Measurements from ENCODE around the gene EIF1AD. TPM values are rescaled to one million over a fixed set of nuclear protein-coding genes. Genes with fewer than 3 reads are reported as not detected.

The EIF1AD gene
- total and polyA plus RNA-seq, 2 experiments from 2014 or later = 16.1 to 32.1 TPM

- H3K4me2 ChIP-seq = no peak overlapping the region
- H3K4me3 ChIP-seq = no peak overlapping the region
- no peak overlapping the region for H3K27ac ChIP-seq (ENCODE audit: low read depth)
- peaks cover 5% of the 10 kb centered on the region; the same call in 2 of the 3 replicates for H3K4me1 Mint-ChIP-seq
- no peaks in the 10 kb centered on the region; the same call in 1 of the 2 replicates for H3K36me3 ChIP-seq (ENCODE audit: insufficient read depth)
- TF ChIP-seq POLR2AphosphoS5 (IDR thresholded peaks at IDR 0.05; ENCODE audit: low read depth) (no peak), EZH2 (IDR thresholded peaks at IDR 0.05; ENCODE audit: low read depth, unreplicated experiment) (no peak), EZH2phosphoT487 (IDR thresholded peaks at IDR 0.05; ENCODE audit: unreplicated experiment) (no peak), CTCF (conservative IDR thresholded peaks at IDR 0.05; ENCODE audit: low read depth in 2 of 2) (no peak), STAT1 (IDR thresholded peaks at IDR 0.05; ENCODE audit: unreplicated experiment) (no peak), JUNB (IDR thresholded peaks at IDR 0.05; ENCODE audit: unreplicated experiment) (no peak)
- TF ChIP-seq, protein P1, sequence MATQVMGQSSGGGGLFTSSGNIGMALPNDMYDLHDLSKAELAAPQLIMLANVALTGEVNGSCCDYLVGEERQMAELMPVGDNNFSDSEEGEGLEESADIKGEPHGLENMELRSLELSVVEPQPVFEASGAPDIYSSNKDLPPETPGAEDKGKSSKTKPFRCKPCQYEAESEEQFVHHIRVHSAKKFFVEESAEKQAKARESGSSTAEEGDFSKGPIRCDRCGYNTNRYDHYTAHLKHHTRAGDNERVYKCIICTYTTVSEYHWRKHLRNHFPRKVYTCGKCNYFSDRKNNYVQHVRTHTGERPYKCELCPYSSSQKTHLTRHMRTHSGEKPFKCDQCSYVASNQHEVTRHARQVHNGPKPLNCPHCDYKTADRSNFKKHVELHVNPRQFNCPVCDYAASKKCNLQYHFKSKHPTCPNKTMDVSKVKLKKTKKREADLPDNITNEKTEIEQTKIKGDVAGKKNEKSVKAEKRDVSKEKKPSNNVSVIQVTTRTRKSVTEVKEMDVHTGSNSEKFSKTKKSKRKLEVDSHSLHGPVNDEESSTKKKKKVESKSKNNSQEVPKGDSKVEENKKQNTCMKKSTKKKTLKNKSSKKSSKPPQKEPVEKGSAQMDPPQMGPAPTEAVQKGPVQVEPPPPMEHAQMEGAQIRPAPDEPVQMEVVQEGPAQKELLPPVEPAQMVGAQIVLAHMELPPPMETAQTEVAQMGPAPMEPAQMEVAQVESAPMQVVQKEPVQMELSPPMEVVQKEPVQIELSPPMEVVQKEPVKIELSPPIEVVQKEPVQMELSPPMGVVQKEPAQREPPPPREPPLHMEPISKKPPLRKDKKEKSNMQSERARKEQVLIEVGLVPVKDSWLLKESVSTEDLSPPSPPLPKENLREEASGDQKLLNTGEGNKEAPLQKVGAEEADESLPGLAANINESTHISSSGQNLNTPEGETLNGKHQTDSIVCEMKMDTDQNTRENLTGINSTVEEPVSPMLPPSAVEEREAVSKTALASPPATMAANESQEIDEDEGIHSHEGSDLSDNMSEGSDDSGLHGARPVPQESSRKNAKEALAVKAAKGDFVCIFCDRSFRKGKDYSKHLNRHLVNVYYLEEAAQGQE (IDR thresholded peaks at IDR 0.05; ENCODE audit: unreplicated experiment) = no peak
- TF ChIP-seq, protein P2, sequence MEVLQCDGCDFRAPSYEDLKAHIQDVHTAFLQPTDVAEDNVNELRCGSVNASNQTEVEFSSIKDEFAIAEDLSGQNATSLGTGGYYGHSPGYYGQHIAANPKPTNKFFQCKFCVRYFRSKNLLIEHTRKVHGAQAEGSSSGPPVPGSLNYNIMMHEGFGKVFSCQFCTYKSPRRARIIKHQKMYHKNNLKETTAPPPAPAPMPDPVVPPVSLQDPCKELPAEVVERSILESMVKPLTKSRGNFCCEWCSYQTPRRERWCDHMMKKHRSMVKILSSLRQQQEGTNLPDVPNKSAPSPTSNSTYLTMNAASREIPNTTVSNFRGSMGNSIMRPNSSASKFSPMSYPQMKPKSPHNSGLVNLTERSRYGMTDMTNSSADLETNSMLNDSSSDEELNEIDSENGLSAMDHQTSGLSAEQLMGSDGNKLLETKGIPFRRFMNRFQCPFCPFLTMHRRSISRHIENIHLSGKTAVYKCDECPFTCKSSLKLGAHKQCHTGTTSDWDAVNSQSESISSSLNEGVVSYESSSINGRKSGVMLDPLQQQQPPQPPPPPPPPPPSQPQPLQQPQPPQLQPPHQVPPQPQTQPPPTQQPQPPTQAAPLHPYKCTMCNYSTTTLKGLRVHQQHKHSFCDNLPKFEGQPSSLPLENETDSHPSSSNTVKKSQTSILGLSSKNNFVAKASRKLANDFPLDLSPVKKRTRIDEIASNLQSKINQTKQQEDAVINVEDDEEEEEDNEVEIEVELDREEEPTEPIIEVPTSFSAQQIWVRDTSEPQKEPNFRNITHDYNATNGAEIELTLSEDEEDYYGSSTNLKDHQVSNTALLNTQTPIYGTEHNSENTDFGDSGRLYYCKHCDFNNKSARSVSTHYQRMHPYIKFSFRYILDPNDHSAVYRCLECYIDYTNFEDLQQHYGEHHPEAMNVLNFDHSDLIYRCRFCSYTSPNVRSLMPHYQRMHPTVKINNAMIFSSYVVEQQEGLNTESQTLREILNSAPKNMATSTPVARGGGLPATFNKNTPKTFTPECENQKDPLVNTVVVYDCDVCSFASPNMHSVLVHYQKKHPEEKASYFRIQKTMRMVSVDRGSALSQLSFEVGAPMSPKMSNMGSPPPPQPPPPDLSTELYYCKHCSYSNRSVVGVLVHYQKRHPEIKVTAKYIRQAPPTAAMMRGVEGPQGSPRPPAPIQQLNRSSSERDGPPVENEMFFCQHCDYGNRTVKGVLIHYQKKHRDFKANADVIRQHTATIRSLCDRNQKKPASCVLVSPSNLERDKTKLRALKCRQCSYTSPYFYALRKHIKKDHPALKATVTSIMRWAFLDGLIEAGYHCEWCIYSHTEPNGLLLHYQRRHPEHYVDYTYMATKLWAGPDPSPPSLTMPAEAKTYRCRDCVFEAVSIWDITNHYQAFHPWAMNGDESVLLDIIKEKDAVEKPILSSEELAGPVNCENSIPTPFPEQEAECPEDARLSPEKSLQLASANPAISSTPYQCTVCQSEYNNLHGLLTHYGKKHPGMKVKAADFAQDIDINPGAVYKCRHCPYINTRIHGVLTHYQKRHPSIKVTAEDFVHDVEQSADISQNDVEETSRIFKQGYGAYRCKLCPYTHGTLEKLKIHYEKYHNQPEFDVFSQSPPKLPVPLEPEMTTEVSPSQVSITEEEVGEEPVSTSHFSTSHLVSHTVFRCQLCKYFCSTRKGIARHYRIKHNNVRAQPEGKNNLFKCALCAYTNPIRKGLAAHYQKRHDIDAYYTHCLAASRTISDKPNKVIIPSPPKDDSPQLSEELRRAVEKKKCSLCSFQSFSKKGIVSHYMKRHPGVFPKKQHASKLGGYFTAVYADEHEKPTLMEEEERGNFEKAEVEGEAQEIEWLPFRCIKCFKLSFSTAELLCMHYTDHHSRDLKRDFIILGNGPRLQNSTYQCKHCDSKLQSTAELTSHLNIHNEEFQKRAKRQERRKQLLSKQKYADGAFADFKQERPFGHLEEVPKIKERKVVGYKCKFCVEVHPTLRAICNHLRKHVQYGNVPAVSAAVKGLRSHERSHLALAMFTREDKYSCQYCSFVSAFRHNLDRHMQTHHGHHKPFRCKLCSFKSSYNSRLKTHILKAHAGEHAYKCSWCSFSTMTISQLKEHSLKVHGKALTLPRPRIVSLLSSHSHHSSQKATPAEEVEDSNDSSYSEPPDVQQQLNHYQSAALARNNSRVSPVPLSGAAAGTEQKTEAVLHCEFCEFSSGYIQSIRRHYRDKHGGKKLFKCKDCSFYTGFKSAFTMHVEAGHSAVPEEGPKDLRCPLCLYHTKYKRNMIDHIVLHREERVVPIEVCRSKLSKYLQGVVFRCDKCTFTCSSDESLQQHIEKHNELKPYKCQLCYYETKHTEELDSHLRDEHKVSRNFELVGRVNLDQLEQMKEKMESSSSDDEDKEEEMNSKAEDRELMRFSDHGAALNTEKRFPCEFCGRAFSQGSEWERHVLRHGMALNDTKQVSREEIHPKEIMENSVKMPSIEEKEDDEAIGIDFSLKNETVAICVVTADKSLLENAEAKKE (CRISPR knock-in tag; IDR thresholded peaks at IDR 0.05) = no peak
- TF ChIP-seq, protein P3, sequence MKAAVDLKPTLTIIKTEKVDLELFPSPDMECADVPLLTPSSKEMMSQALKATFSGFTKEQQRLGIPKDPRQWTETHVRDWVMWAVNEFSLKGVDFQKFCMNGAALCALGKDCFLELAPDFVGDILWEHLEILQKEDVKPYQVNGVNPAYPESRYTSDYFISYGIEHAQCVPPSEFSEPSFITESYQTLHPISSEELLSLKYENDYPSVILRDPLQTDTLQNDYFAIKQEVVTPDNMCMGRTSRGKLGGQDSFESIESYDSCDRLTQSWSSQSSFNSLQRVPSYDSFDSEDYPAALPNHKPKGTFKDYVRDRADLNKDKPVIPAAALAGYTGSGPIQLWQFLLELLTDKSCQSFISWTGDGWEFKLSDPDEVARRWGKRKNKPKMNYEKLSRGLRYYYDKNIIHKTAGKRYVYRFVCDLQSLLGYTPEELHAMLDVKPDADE (IDR thresholded peaks at IDR 0.05) = no peak
- peaks cover 10% of the 10 kb centered on the region for H3K27me3 Mint-ChIP-seq (ENCODE audit: insufficient read depth, low read depth, poor library complexity)
- H3K36me3 Mint-ChIP-seq (ENCODE audit: low read depth) = peaks cover 81% of the 10 kb centered on the region
- no peaks in the 10 kb centered on the region; the same call in none of the 2 replicates for H4K20me1 ChIP-seq (replicated peaks; ENCODE audit: insufficient read depth)
- no peaks in the 10 kb centered on the region for H3K4me1 ChIP-seq (ENCODE audit: insufficient read depth)
- H3F3A ChIP-seq (replicated peaks; ENCODE audit: low read depth) = no peaks in the 10 kb centered on the region; the same call in 1 of the 2 replicates
- DNase-seq (ENCODE audit: low spot score) = no peak
- no peak for ATAC-seq
- H3K27me3 ChIP-seq (ENCODE audit: insufficient read depth) = no peaks in the 10 kb centered on the region
- no peaks in the 10 kb centered on the region for H3K9me2 ChIP-seq (ENCODE audit: insufficient read depth)
- H3K27ac Mint-ChIP-seq = no peak overlapping the region
- H3K9me3 Mint-ChIP-seq = peaks cover 7% of the 10 kb centered on the region; the same call in 2 of the 3 replicates
- H3K4me3 Mint-ChIP-seq = no peak overlapping the region
- no peak overlapping the region for H2AFZ ChIP-seq
- H3K79me2 ChIP-seq (replicated peaks; ENCODE audit: insufficient read depth) = peaks cover 8% of the 10 kb centered on the region
These were observed 33.1 kb downstream of the EIF1AD start for GRCh38 chr11:65968600-65969482.
